GM23338 (cell line): ENCODE data around the gene TGM6. TPM values are rescaled to one million over a fixed set of nuclear protein-coding genes. Genes with fewer than 3 reads are reported as not detected.

Experiments used
- ATAC-seq: fragments of 200-7000 bp; cut with Tn5 transposase; 3 replicates; pipeline ENCODE4 v1.9.1; 2020
- DNase-seq: peaks from one replicate; pipeline ENCODE4 v3.0.0-alpha.2; 2015; ENCODE audit warnings: low spot score
- H2AFZ ChIP-seq: fragments of 200-600 bp; sonication (generic); 2 replicates; pipeline ENCODE4 v1.8.0; 2016; ENCODE audit warnings: antibody characterized with exemption, mild to moderate bottlenecking, moderate library complexity
- H3F3A ChIP-seq: fragments of 200-600 bp; sonication (generic); replicated peaks from 2 replicates; pipeline ENCODE4 v1.8.0; 2017; ENCODE audit warnings: antibody characterized with exemption, mixed run types, low read depth
- H3K27ac ChIP-seq: fragments of 200-600 bp; sonication (generic); 2 replicates; pipeline ENCODE4 v1.6.1; 2016; ENCODE audit warnings: low read depth
- H3K27me3 ChIP-seq: fragments of 200-600 bp; sonication (generic); 2 replicates; pipeline ENCODE4 v1.8.0; 2016; ENCODE audit warnings: mild to moderate bottlenecking, mixed run types, moderate library complexity; ENCODE audit not compliant: insufficient read depth
- H3K36me3 ChIP-seq: fragments of 200-600 bp; sonication (generic); 2 replicates; pipeline ENCODE4 v1.8.0; 2016; ENCODE audit warnings: mild to moderate bottlenecking; ENCODE audit not compliant: insufficient read depth
- H3K4me1 ChIP-seq: fragments of 200-600 bp; sonication (generic); 2 replicates; pipeline ENCODE4 v1.8.0; 2016; ENCODE audit warnings: mild to moderate bottlenecking, moderate library complexity; ENCODE audit not compliant: insufficient read depth
- H3K4me2 ChIP-seq: fragments of 200-600 bp; sonication (generic); 2 replicates; pipeline ENCODE4 v1.7.1; 2017; ENCODE audit warnings: mixed run types
- H3K4me3 ChIP-seq: fragments of 200-600 bp; sonication (generic); 2 replicates; pipeline ENCODE4 v1.6.1; 2016; ENCODE audit warnings: mixed run types
- H3K79me2 ChIP-seq: fragments of 200-600 bp; sonication (generic); replicated peaks from 2 replicates; pipeline ENCODE4 v1.8.0; 2017; ENCODE audit warnings: mild to moderate bottlenecking; ENCODE audit not compliant: insufficient read depth
- H3K9me2 ChIP-seq: fragments of 200-600 bp; sonication (generic); 2 replicates; pipeline ENCODE4 v1.8.0; 2017; ENCODE audit not compliant: insufficient read depth
- H4K20me1 ChIP-seq: fragments of 200-600 bp; sonication (generic); replicated peaks from 2 replicates; pipeline ENCODE4 v1.8.0; 2017; ENCODE audit warnings: mild to moderate bottlenecking; ENCODE audit not compliant: insufficient read depth
- H3K27ac Mint-ChIP-seq: 2 replicates; pipeline ENCODE4 v1.8.0; 2020; ENCODE audit warnings: inconsistent platforms, mild to moderate bottlenecking, moderate library complexity, mixed read lengths
- H3K27me3 Mint-ChIP-seq: 3 replicates; pipeline ENCODE4 v1.8.0; 2022; ENCODE audit warnings: low read depth, mild to moderate bottlenecking, moderate library complexity, mixed read lengths, inconsistent platforms; ENCODE audit not compliant: insufficient read depth, poor library complexity
- H3K36me3 Mint-ChIP-seq: 3 replicates; pipeline ENCODE4 v1.8.0; 2021; ENCODE audit warnings: low read depth, mild to moderate bottlenecking, inconsistent platforms, moderate library complexity, mixed read lengths
- H3K4me1 Mint-ChIP-seq: 3 replicates; pipeline ENCODE4 v1.8.0; 2020; ENCODE audit warnings: mild to moderate bottlenecking, inconsistent platforms, mixed read lengths
- H3K4me3 Mint-ChIP-seq: 3 replicates; pipeline ENCODE4 v1.8.0; 2021; ENCODE audit warnings: moderate library complexity, mild to moderate bottlenecking, inconsistent platforms, mixed read lengths
- H3K9me3 Mint-ChIP-seq: 3 replicates; pipeline ENCODE4 v1.8.0; 2020; ENCODE audit warnings: moderate library complexity, mild to moderate bottlenecking, inconsistent platforms, mixed read lengths
- EZH2phosphoT487 ChIP-seq: fragments of 200-600 bp; sonication (generic); IDR thresholded peaks from one replicate; pipeline ENCODE4 v1.8.1; 2018; ENCODE audit warnings: antibody characterized with exemption; ENCODE audit not compliant: unreplicated experiment
- JUNB ChIP-seq: IDR thresholded peaks from one replicate; pipeline ENCODE4 v1.6.1; 2016; ENCODE audit warnings: antibody characterized with exemption; ENCODE audit not compliant: unreplicated experiment
- polyA plus RNA-seq: library from polyadenylated mRNA; unstranded; fragments of >200 nt; fragmentation: Nextera tagmentation; extraction: Ambion mirVana; gene quantifications from 2 replicates; pipeline ENCODE4 v1.2.1, GENCODE V29; 2016
- total RNA-seq: library from RNA; depleted of rRNA; stranded (reverse); fragments of >200 nt; shearing (Covaris generic); gene quantifications from 2 replicates; pipeline ENCODE4 v1.2.3, GENCODE V29; 2014
- TF ChIP-seq, protein P1 (sequence below): fragments of 250-450 bp; sonication (Bioruptor Pico); IDR thresholded peaks from 2 replicates; pipeline ENCODE4 v1.5.0; 2020; ENCODE audit warnings: mild to moderate bottlenecking, moderate library complexity
- TF ChIP-seq, protein P2 (sequence below), 2 experiments: fragments of 200-600 bp in 1 of 2; sonication (generic) in 1 of 2; conservative IDR thresholded peaks; 2 replicates each; pipeline versions ENCODE4 v1.5.1 to v1.6.1; 2016 to 2017; ENCODE audit warnings: antibody characterized with exemption in 2 of 2, low read depth in 2 of 2, mild to moderate bottlenecking in 2 of 2, moderate library complexity in 1 of 2
- TF ChIP-seq, protein P3 (sequence below): IDR thresholded peaks from 2 replicates; pipeline ENCODE4 v1.6.1; 2016; ENCODE audit warnings: antibody characterized with exemption
- TF ChIP-seq, protein P4 (sequence below): IDR thresholded peaks from one replicate; pipeline ENCODE4 v1.6.1; 2018; ENCODE audit warnings: antibody characterized with exemption; ENCODE audit not compliant: unreplicated experiment

Gene TGM6
- total and polyA plus RNA-seq, 2 experiments from 2014 or later: not detected

DNA sequence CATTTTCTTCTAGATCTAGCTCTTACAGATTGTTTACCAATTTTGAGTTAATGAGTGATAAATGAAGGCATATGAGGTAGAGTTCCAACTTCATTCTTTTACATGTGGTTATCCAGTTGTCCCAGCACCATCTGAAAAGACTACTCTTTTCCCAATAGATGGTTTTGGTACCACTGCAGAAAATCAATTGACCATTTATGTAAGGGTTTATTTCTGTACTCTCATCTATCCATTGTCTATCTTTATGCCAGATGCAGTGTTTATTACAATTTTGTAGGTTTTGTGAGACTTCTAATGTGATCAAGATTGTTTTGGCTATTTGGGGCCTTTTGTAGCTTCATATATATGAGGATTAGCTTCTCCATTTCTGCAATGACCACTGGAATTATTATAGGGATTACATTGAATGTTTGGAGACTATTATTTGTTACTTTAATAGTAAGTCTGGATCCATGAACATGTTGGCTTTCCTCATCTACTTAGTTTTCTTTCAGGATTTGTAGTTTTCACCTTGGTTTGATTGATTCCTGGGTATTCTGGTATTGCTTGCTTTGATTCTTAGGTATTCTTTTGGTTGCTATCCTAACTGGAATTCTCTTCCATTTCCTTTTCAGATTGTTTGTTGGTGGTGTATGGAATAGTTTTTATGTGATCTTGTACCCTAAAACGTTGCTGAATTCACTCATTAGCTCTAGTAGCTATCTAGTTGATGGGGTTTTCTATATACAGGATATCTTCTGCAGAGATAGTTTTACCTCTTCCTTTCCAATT, 79.5 kb downstream of the TGM6 start (continued):
- no peak for TF ChIP-seq JUNB
- TF ChIP-seq, protein P1, sequence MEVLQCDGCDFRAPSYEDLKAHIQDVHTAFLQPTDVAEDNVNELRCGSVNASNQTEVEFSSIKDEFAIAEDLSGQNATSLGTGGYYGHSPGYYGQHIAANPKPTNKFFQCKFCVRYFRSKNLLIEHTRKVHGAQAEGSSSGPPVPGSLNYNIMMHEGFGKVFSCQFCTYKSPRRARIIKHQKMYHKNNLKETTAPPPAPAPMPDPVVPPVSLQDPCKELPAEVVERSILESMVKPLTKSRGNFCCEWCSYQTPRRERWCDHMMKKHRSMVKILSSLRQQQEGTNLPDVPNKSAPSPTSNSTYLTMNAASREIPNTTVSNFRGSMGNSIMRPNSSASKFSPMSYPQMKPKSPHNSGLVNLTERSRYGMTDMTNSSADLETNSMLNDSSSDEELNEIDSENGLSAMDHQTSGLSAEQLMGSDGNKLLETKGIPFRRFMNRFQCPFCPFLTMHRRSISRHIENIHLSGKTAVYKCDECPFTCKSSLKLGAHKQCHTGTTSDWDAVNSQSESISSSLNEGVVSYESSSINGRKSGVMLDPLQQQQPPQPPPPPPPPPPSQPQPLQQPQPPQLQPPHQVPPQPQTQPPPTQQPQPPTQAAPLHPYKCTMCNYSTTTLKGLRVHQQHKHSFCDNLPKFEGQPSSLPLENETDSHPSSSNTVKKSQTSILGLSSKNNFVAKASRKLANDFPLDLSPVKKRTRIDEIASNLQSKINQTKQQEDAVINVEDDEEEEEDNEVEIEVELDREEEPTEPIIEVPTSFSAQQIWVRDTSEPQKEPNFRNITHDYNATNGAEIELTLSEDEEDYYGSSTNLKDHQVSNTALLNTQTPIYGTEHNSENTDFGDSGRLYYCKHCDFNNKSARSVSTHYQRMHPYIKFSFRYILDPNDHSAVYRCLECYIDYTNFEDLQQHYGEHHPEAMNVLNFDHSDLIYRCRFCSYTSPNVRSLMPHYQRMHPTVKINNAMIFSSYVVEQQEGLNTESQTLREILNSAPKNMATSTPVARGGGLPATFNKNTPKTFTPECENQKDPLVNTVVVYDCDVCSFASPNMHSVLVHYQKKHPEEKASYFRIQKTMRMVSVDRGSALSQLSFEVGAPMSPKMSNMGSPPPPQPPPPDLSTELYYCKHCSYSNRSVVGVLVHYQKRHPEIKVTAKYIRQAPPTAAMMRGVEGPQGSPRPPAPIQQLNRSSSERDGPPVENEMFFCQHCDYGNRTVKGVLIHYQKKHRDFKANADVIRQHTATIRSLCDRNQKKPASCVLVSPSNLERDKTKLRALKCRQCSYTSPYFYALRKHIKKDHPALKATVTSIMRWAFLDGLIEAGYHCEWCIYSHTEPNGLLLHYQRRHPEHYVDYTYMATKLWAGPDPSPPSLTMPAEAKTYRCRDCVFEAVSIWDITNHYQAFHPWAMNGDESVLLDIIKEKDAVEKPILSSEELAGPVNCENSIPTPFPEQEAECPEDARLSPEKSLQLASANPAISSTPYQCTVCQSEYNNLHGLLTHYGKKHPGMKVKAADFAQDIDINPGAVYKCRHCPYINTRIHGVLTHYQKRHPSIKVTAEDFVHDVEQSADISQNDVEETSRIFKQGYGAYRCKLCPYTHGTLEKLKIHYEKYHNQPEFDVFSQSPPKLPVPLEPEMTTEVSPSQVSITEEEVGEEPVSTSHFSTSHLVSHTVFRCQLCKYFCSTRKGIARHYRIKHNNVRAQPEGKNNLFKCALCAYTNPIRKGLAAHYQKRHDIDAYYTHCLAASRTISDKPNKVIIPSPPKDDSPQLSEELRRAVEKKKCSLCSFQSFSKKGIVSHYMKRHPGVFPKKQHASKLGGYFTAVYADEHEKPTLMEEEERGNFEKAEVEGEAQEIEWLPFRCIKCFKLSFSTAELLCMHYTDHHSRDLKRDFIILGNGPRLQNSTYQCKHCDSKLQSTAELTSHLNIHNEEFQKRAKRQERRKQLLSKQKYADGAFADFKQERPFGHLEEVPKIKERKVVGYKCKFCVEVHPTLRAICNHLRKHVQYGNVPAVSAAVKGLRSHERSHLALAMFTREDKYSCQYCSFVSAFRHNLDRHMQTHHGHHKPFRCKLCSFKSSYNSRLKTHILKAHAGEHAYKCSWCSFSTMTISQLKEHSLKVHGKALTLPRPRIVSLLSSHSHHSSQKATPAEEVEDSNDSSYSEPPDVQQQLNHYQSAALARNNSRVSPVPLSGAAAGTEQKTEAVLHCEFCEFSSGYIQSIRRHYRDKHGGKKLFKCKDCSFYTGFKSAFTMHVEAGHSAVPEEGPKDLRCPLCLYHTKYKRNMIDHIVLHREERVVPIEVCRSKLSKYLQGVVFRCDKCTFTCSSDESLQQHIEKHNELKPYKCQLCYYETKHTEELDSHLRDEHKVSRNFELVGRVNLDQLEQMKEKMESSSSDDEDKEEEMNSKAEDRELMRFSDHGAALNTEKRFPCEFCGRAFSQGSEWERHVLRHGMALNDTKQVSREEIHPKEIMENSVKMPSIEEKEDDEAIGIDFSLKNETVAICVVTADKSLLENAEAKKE (CRISPR knock-in tag): no peak

DNA sequence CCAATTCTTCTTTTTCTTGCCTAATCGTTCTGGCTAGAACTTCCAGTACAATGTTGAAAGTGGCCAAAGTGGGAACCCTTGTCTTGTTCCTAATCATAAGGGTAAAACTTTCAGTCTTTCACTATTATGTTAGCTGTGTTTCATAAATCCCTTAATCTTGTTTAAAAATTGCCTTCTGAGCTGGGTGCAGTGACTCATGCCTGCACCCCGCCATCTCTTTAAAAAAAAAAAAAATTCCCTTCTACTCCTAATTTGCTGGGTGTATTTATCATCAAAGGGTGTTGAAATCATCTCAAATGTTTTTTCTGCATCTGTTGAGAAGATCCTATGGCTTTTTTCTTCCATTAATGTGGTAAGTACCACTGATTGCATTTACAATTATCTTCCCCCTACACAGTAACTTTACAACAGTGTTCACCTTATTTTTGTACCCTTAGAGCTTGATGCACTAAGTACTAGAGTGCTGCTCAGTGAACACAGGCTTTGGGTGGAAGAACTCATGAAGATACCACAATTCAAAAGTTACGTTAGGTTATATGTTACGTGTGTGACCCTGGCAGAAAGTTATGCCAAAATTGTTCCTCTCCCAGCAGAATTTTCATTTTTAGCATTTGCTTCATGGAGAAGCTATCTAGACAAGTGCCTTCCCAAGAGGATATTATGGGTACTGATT, 80.2 kb downstream of the TGM6 start:
- H3K36me3 Mint-ChIP-seq: peaks cover 74% of the 10 kb centered on the region
- peaks cover 31% of the 10 kb centered on the region for H4K20me1 ChIP-seq
- no peaks in the 10 kb centered on the region for H3K4me1 ChIP-seq
- no peaks in the 10 kb centered on the region for H3K27me3 Mint-ChIP-seq
- H3K4me2 ChIP-seq: no peak overlapping the region
- no peaks in the 10 kb centered on the region; the same call in 2 of the 3 replicates for H3K9me3 Mint-ChIP-seq
- DNase-seq: no peak
- H3K36me3 ChIP-seq: peaks cover 61% of the 10 kb centered on the region
- no peaks in the 10 kb centered on the region for H3K9me2 ChIP-seq
- H3K4me1 Mint-ChIP-seq: no peaks in the 10 kb centered on the region
- peaks cover 23% of the 10 kb centered on the region for H3K79me2 ChIP-seq
- H3K4me3 Mint-ChIP-seq: no peak overlapping the region
- H3F3A ChIP-seq: peaks cover 29% of the 10 kb centered on the region; the same call in 1 of the 2 replicates
- no peak overlapping the region for H2AFZ ChIP-seq
- no peaks in the 10 kb centered on the region for H3K27me3 ChIP-seq
- no peak overlapping the region for H3K4me3 ChIP-seq
- no peak overlapping the region for H3K27ac Mint-ChIP-seq
- no peak overlapping the region for H3K27ac ChIP-seq
- ATAC-seq: no peak
- no peak for TF ChIP-seq EZH2phosphoT487
- TF ChIP-seq, protein P2, sequence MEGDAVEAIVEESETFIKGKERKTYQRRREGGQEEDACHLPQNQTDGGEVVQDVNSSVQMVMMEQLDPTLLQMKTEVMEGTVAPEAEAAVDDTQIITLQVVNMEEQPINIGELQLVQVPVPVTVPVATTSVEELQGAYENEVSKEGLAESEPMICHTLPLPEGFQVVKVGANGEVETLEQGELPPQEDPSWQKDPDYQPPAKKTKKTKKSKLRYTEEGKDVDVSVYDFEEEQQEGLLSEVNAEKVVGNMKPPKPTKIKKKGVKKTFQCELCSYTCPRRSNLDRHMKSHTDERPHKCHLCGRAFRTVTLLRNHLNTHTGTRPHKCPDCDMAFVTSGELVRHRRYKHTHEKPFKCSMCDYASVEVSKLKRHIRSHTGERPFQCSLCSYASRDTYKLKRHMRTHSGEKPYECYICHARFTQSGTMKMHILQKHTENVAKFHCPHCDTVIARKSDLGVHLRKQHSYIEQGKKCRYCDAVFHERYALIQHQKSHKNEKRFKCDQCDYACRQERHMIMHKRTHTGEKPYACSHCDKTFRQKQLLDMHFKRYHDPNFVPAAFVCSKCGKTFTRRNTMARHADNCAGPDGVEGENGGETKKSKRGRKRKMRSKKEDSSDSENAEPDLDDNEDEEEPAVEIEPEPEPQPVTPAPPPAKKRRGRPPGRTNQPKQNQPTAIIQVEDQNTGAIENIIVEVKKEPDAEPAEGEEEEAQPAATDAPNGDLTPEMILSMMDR (conservative IDR thresholded peaks at IDR 0.05; ENCODE audit: low read depth in 2 of 2): no peak
- TF ChIP-seq, protein P3, sequence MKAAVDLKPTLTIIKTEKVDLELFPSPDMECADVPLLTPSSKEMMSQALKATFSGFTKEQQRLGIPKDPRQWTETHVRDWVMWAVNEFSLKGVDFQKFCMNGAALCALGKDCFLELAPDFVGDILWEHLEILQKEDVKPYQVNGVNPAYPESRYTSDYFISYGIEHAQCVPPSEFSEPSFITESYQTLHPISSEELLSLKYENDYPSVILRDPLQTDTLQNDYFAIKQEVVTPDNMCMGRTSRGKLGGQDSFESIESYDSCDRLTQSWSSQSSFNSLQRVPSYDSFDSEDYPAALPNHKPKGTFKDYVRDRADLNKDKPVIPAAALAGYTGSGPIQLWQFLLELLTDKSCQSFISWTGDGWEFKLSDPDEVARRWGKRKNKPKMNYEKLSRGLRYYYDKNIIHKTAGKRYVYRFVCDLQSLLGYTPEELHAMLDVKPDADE: no peak
- TF ChIP-seq, protein P4, sequence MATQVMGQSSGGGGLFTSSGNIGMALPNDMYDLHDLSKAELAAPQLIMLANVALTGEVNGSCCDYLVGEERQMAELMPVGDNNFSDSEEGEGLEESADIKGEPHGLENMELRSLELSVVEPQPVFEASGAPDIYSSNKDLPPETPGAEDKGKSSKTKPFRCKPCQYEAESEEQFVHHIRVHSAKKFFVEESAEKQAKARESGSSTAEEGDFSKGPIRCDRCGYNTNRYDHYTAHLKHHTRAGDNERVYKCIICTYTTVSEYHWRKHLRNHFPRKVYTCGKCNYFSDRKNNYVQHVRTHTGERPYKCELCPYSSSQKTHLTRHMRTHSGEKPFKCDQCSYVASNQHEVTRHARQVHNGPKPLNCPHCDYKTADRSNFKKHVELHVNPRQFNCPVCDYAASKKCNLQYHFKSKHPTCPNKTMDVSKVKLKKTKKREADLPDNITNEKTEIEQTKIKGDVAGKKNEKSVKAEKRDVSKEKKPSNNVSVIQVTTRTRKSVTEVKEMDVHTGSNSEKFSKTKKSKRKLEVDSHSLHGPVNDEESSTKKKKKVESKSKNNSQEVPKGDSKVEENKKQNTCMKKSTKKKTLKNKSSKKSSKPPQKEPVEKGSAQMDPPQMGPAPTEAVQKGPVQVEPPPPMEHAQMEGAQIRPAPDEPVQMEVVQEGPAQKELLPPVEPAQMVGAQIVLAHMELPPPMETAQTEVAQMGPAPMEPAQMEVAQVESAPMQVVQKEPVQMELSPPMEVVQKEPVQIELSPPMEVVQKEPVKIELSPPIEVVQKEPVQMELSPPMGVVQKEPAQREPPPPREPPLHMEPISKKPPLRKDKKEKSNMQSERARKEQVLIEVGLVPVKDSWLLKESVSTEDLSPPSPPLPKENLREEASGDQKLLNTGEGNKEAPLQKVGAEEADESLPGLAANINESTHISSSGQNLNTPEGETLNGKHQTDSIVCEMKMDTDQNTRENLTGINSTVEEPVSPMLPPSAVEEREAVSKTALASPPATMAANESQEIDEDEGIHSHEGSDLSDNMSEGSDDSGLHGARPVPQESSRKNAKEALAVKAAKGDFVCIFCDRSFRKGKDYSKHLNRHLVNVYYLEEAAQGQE: no peak
